T-helper 2 cell treated with Interferon-gamma antibody and Interleukin-4, amounts not matched to agents 5 μg/mL and 100 μg/mL, for 36 hours (primary cell): ENCODE data around the gene LIN37.
"Not testable (repeated sequence)": the region's sequence is repeated elsewhere in the genome, so short reads cannot be mapped to it uniquely, and the experiment has no call there.

ENCODE experiments used
- DNase-seq: peaks from one replicate; pipeline ENCODE4 v3.0.0; 2021; ENCODE audit warnings: low spot score
- H3K27ac Mint-ChIP-seq: one replicate; pipeline ENCODE4 v1.8.0; 2021; ENCODE audit warnings: mild to moderate bottlenecking, mixed read lengths
- H3K27me3 Mint-ChIP-seq: one replicate; pipeline ENCODE4 v1.8.0; 2021; ENCODE audit warnings: low read depth, mixed read lengths
- H3K36me3 Mint-ChIP-seq: one replicate; pipeline ENCODE4 v1.8.0; 2021; ENCODE audit warnings: low read depth, mixed read lengths
- H3K4me1 Mint-ChIP-seq: one replicate; pipeline ENCODE4 v1.8.0; 2021; ENCODE audit warnings: low read depth, mixed read lengths
- H3K4me3 Mint-ChIP-seq: one replicate; pipeline ENCODE4 v1.8.0; 2022; ENCODE audit warnings: mild to moderate bottlenecking, moderate library complexity, mixed read lengths
- H3K9me3 Mint-ChIP-seq: one replicate; pipeline ENCODE4 v1.8.0; 2021; ENCODE audit warnings: mixed read lengths

The LIN37 gene

DNA sequence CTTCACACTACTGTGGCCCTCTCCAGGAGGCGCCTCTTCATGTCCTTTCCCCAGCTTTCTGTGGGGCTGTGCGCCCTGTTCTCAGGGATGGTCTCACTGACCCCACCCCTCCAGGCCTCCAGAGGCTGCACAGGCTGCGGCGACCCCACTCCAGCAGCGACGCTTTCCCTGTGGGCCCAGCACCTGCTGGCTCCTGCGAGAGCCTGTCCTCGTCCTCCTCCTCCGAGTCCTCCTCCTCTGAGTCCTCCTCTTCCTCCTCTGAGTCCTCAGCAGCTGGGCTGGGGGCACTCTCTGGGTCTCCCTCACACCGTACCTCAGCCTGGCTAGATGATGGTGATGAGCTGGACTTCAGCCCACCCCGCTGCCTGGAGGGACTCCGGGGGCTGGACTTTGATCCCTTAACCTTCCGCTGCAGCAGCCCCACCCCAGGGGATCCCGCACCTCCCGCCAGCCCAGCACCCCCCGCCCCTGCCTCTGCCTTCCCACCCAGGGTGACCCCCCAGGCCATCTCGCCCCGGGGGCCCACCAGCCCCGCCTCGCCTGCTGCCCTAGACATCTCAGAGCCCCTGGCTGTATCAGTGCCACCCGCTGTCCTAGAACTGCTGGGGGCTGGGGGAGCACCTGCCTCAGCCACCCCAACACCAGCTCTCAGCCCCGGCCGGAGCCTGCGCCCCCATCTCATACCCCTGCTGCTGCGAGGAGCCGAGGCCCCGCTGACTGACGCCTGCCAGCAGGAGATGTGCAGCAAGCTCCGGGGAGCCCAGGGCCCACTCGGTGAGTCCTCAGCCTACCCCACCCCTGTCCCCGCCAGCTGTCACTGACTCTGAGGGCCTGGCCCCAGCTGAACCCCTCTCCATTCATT is 38.2 kb downstream of the LIN37 start:
- DNase-seq: no peak
- peaks cover 1% of the 10 kb centered on the region for H3K4me1 Mint-ChIP-seq
- no peak overlapping the region for H3K4me3 Mint-ChIP-seq
- no peaks in the 10 kb centered on the region for H3K27me3 Mint-ChIP-seq
- no peaks in the 10 kb centered on the region for H3K9me3 Mint-ChIP-seq
- no peak overlapping the region for H3K27ac Mint-ChIP-seq
- H3K36me3 Mint-ChIP-seq: peaks cover 8% of the 10 kb centered on the region

DNA sequence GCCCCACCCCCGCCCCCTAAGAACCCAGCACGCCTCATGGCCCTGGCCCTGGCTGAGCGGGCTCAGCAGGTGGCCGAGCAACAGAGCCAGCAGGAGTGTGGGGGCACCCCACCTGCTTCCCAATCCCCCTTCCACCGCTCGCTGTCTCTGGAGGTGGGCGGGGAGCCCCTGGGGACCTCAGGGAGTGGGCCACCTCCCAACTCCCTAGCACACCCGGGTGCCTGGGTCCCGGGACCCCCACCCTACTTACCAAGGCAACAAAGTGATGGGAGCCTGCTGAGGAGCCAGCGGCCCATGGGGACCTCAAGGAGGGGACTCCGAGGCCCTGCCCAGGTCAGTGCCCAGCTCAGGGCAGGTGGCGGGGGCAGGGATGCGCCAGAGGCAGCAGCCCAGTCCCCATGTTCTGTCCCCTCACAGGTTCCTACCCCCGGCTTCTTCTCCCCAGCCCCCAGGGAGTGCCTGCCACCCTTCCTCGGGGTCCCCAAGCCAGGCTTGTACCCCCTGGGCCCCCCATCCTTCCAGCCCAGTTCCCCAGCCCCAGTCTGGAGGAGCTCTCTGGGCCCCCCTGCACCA is 38.9 kb downstream of the LIN37 start:
- no peak overlapping the region for H3K4me3 Mint-ChIP-seq
- H3K4me1 Mint-ChIP-seq: peaks cover 1% of the 10 kb centered on the region
- H3K9me3 Mint-ChIP-seq: no peaks in the 10 kb centered on the region
- H3K27ac Mint-ChIP-seq: no peak overlapping the region
- no peak for DNase-seq
- H3K27me3 Mint-ChIP-seq: no peaks in the 10 kb centered on the region
- H3K36me3 Mint-ChIP-seq: peaks cover 8% of the 10 kb centered on the region

DNA sequence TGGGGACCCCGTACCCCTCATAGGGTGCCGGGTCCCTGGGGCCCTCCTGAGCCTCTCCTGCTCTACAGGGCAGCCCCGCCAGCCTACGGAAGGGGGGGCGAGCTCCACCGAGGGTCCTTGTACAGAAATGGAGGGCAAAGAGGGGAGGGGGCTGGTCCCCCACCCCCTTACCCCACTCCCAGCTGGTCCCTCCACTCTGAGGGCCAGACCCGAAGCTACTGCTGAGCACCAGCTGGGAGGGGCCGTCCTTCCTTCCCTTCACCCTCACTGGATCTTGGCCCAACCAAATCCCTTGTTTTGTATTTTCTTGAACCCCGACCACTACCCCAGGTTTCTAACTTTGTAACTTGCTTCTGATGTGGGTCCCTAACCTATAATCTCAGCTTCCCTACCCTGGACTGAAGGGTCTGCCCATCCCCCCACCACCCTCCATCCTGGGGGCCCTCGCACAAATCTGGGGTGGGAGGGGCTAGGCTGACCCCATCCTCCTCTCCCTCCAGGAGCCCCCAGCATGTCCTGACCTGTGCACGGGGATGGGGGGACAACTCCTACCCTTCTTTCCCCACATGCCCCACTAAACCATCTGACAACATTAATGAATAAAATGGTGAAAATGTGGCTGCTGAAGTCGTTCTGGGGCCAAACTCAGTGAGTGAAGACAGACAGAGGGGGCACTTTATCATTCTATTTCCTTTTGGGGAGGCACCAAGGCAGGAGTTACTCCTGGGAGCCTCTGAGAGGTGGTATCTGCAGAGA is 40.0 kb downstream of the LIN37 start:
- Mint-ChIP-seq H3K9me3 (no peaks in the 10 kb centered on the region), H3K4me1 (no peaks in the 10 kb centered on the region), H3K36me3 (peaks cover 2% of the 10 kb centered on the region), H3K4me3 (no peak overlapping the region), H3K27ac (no peak overlapping the region), H3K27me3 (no peaks in the 10 kb centered on the region)
- no peak for DNase-seq

DNA sequence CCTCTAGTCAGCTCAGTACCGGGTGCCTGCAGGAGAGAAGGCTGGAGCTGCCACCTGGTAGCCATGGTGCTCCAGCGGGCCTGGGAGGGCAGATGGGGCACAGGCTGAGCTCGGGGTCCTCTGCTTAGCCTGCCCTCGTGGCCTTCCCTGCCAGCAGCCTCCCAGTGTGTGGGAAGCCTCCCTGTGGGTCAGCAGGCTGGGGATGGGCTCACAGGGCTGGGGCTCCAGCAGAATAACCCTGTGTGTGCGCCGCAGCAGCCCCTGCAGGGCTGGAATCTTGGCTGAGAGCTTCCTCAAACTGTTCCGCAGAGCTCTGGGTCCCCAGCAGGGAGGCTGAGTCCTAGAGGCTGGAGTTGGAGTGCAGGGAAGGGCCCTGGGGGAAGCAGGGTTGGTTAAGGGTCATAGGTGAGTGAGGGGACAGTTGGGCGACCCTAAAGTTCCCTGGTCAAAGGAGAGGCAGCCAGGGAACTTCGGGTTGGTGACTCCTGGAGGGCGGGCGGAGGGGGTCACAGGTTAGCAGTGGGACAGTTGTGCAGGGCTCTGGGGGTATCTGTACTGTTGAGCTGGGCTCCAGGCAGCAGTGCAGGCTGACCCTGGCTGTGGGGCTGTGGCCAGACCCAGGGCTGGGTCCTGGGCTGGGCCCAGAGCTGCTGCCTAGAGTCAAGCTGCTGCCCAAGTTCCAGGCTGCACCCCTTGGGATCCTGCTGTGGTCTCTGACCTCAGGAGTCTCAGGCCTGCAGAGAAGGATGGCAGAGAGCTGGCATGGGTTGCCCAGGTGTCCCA is 41.0 kb downstream of the LIN37 start:
- no peaks in the 10 kb centered on the region for H3K27me3 Mint-ChIP-seq
- no peak for DNase-seq
- no peaks in the 10 kb centered on the region for H3K36me3 Mint-ChIP-seq
- no peak overlapping the region for H3K4me3 Mint-ChIP-seq
- H3K4me1 Mint-ChIP-seq: no peaks in the 10 kb centered on the region
- H3K9me3 Mint-ChIP-seq: no peaks in the 10 kb centered on the region
- peak overlapping the region; percentile 31 for H3K27ac Mint-ChIP-seq

DNA sequence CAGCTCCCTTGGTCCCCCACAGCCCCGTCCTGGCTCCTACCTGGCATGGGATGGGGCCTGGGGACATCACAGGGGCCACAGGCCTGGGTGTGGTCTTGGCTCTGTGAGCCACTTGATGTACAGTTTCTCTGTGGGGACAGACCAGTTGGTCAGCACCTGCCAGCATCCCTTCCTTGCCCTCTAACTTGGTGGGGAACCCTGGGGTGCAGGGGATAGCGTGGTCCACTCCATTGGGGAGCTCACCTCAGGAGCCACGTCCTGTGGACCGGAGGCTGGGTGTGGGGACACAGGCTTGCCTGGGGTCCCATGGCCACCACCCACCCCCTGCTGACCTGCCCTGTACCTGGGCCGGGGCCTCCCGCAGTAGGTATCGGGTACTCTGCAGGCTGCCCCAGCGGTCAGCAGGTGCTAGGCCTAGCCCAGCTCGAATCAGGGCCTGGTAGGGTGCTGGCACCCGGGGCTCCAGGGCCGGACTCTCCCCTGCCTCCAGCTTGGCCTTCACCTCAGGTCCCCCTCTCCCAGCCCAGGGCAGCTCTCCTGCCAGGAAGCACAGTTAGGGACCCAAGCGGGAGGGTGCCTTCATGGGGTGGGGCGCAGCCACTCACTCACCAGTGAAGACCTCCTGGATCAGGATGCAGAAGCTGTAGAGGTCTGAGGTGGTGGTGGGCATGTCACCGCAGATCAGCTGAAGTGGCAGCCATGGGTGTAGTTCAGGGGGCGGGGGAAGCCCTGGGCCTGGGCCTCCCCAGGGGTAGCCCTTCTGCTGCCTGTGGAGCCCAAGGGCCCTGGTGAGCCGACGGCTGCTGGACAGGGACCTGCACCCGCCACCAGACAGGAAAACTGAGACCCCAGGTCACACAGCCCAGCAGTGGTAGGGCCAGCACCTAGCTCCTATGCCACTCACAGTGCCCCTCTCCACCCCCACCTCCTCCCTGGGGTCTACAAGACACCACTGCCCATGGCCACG is 41.9 kb downstream of the LIN37 start:
- DNase-seq: no peak
- Mint-ChIP-seq H3K4me3 (no peak overlapping the region), H3K27ac (no peak overlapping the region), H3K36me3 (no peaks in the 10 kb centered on the region), H3K9me3 (no peaks in the 10 kb centered on the region), H3K27me3 (peaks cover under 1% of the 10 kb centered on the region), H3K4me1 (no peaks in the 10 kb centered on the region)

DNA sequence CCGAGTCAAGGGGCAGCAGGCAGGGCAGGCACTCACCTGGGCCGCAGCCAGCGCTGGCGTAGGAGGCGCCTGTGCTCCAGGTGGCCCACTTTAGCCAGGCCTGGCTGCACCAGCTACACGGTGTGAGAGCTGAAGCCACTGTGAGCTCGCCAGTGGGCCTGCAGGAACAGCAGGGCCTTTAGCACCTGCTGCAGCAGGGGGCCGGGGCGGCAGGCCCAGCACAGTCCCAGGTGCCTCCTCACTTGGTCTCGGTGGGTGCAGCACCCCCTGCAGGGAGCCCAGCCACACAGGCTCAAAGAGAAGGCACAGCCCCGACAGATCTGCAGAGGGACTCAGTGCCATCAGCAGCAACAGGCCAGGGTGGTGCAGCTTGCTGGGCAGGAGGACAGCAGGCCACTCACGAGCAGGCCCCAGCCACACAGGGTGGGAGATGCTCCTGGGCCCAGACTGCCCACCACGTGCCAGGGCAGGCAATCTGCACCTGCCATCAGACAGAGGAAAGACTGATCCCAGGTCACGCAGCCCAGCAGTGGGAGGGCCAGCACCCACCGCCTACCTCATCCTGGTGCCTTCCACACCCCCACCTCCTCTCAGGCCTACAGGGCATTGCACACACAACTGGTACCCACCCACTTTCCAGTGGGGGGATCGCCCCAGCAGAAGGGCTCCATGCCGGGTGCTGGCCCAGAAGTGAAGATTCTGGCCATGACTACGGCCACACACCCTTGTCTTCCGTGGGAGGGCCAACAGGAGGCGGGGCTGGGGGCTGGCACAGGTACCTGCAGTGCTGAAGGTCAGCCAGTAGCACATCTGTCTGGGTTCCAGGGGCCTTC is 42.8 kb downstream of the LIN37 start:
- no peaks in the 10 kb centered on the region for H3K4me1 Mint-ChIP-seq
- no peak for DNase-seq

DNA sequence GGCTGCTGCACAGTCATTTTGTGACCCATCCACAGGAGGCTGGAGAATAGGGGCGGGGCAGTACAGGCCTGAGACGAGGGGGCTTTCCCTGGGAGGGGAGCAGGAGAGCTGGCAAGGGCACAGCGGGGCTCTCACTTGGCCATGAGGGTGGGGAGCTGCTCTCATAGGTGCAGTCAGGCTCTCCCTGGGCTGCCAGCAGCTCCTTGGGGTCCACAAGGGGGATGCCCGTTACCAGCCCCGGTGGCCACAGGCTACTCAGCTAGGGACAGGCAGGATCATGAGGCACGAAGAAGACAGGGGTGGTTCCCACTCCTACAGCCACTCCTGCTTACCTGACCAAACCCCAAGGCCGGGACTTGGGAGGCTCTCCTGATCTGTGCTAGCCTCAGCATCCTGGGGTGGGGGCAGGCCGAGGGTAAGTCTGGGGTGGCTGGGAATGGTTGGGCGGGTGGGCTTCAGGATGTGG is 43.5 kb downstream of the LIN37 start:
- Mint-ChIP-seq H3K36me3 (no peaks in the 10 kb centered on the region), H3K9me3 (no peaks in the 10 kb centered on the region), H3K4me3 (no peak overlapping the region), H3K4me1 (no peaks in the 10 kb centered on the region), H3K27me3 (peaks cover 14% of the 10 kb centered on the region), H3K27ac (no peak overlapping the region)
- DNase-seq: no peak

More for the DNA sequence above, 42.8 kb downstream of the LIN37 start:
- Mint-ChIP-seq H3K27ac (no peak overlapping the region), H3K27me3 (peaks cover 7% of the 10 kb centered on the region), H3K36me3 (no peaks in the 10 kb centered on the region), H3K9me3 (no peaks in the 10 kb centered on the region), H3K4me3 (no peak overlapping the region)

DNA sequence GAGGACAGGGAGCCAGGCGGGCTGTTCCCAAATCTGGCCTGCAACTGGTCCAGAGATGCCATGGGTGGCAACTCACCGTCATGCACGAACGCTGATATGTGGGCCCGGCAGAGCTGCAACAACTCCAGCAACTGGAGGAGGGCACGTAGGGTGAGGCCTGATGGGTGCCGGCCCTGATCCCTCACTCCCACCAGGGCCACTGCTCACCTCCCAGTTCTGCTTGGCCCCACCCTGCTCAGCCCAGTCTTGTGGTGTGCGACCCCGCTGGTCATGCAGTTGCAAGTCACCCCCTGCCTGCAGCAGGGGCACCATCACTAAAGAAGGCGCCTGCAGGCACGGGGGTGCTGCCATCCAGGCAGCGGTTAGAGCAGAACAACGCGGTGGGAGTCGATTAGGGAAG is 43.9 kb downstream of the LIN37 start:
- Mint-ChIP-seq H3K4me3 (no peak overlapping the region), H3K9me3 (no peaks in the 10 kb centered on the region), H3K27me3 (peaks cover 19% of the 10 kb centered on the region), H3K36me3 (no peaks in the 10 kb centered on the region), H3K4me1 (no peaks in the 10 kb centered on the region), H3K27ac (no peak overlapping the region)
- DNase-seq: no peak

DNA sequence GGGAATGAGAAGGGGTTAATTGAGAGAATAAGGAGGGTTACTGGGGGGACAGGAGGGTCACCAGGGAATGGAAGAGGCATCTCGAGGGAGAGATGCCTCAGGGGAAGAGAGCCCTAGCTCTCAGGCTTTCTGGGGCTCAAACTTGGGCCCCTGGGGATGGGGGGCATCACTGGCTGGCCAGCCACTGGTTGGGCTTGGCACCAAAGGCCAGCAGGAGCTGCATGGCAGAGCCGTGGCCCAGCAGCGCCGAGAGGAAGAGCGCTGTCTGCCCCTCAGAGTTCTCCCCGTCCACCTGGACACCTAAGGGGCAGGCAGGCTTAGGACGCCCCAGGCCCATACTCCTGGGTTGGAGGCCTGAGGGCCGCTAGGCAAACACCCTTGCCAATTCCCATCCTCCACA is 44.5 kb downstream of the LIN37 start:
- Mint-ChIP-seq H3K9me3 (no peaks in the 10 kb centered on the region), H3K4me3 (no peak overlapping the region), H3K36me3 (no peaks in the 10 kb centered on the region), H3K4me1 (no peaks in the 10 kb centered on the region), H3K27ac (no peak overlapping the region), H3K27me3 (peaks cover 21% of the 10 kb centered on the region)
- DNase-seq: no peak

DNA sequence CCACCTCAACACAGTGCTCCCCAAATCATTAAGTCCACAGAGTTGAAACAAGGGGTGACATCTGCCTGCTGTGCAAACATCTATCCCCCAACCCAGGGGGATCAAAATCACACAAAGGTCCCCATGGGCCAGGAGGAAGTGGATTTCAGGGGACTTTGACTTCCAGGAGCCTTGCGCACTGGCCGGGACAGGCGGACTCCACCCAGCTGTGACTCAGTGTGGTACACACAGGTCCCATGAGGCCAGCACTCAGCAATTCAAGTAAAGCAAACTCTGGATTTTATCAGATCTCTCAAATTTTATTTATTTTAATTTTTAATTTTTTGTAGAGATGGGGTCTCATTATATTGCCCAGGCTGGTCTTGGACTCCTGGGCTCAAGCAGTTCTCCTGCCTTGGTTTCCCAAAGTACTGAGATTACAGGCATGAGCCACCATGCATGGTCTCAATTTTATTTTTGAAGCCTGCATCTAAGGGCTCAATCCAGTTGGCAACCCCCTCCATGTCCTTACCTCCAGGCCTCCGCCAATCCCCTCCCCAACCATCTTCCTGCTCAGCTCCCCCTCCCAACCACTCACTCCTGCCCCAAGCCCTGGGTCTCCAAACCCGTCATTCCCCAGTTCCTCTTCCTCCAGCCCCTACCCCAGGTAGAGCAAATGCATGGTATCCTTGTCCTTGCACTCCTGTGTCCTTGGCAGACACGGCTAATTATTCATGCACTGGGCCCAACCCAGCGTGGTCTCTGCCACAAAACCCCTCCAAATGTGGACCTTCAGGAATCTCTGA is 45.2 kb downstream of the LIN37 start:
- Mint-ChIP-seq H3K27me3 (peaks cover 25% of the 10 kb centered on the region), H3K36me3 (no peaks in the 10 kb centered on the region), H3K4me3 (no peak overlapping the region), H3K4me1 (no peaks in the 10 kb centered on the region), H3K9me3 (no peaks in the 10 kb centered on the region), H3K27ac (no peak overlapping the region)
- no peak for DNase-seq

DNA sequence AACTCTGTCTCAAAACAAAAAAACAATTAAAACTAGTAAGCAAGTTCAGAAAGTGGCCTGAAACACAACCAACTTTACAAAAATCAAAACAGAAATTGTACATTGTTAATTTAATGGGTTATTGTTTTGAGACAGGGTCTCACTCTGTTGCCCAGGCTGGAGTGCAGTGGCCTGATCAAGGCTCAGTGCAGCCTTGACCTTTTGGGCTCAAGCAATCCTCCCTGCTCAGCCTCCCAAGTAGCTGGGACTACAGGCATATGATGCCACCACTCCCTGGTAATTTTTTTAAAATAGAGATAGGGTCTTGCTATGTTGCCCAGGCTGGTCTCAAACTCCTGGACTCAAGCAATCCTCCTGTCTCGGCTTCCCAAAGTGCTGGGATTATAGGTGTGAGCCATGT is 47.2 kb downstream of the LIN37 start:
- H3K36me3 Mint-ChIP-seq, H3K4me1 Mint-ChIP-seq, H3K4me3 Mint-ChIP-seq, H3K9me3 Mint-ChIP-seq, DNase-seq, H3K27ac Mint-ChIP-seq: not testable (repeated sequence)
- H3K27me3 Mint-ChIP-seq: peaks cover 28% of the 10 kb centered on the region
